GM12878 (cell line): Measurements from ENCODE around the gene ZFYVE19. TPM values are rescaled to one million over a fixed set of nuclear protein-coding genes. Genes with fewer than 3 reads are reported as not detected.

Source experiments
- CEBPZ ChIP-seq: fragments of 150-350 bp; IDR thresholded peaks from 2 replicates; pipeline ENCODE4 v1.6.1; 2016; ENCODE audit warnings: low read depth, low read length
- MAX ChIP-seq: IDR thresholded peaks from 2 replicates; pipeline ENCODE4 v1.6.1; 2012; ENCODE audit warnings: low read depth, low read length, improper control_type of control experiment
- MTA3 ChIP-seq: IDR thresholded peaks from 2 replicates; pipeline ENCODE4 v1.6.1; 2012; ENCODE audit warnings: low read length, inconsistent platforms, borderline replicate concordance
- NRF1 ChIP-seq: conservative IDR thresholded peaks from 2 replicates; pipeline ENCODE4 v1.6.1; 2011; ENCODE audit warnings: mild to moderate bottlenecking, low read depth, low read length, improper control_type of control experiment
- SMAD5 ChIP-seq: IDR thresholded peaks from 2 replicates; pipeline ENCODE4 v1.6.1; 2016; ENCODE audit warnings: antibody characterized with exemption, low read depth
- USF2 ChIP-seq: IDR thresholded peaks from 2 replicates; pipeline ENCODE4 v1.6.1; 2011; ENCODE audit warnings: low read depth, low read length, improper control_type of control experiment, borderline replicate concordance
- ZBTB40 ChIP-seq: fragments of 450-650 bp; IDR thresholded peaks from 2 replicates; pipeline ENCODE4 v1.6.1; 2016; ENCODE audit warnings: mild to moderate bottlenecking, moderate library complexity, borderline replicate concordance
- polyA plus RNA-seq, 11 experiments: library from polyadenylated mRNA; depleted of rRNA in 4 of 11; unstranded in 6 of 11; stranded (reverse) in 5 of 11; fragments of >200 nt; fragmentation: Nextera tagmentation in 4 of 11; fragmentation: Illumina TruSeq in 1 of 11; extraction: Ambion mirVana in 4 of 11; extraction: Trizol in 1 of 11; gene quantifications; 1 replicate in 1 of 11; 2 replicates in 10 of 11; pipeline versions ENCODE4 v1.2.1 to v1.2.3, GENCODE V29; 2011 to 2016; ENCODE audit warnings: inconsistent platforms in 2 of 11, missing spikeins in 2 of 11, low read depth in 1 of 11
- total RNA-seq, 4 experiments: library from RNA; depleted of rRNA in 3 of 4; stranded (reverse); fragments of >200 nt in 3 of 4; fragmentation: Illumina TruSeq in 1 of 4; extraction: Trizol in 1 of 4; gene quantifications; 2 replicates each; pipeline versions ENCODE4 v1.2.1 to v1.2.3, GENCODE V29; 2013 to 2021

The ZFYVE19 gene
- total and polyA plus RNA-seq, 10 of the 15 experiments (the other 5 are each of a cell fraction or from before 2014, with no cell fraction given), result 1.7 to 36.3 (median 17.0) TPM

GRCh38 chr15:40858706-40859105 is 51.8 kb downstream of the ZFYVE19 start (continued):
- TF ChIP-seq MAX (no peak), ZBTB40 (no peak), CEBPZ (no peak), SMAD5 (no peak), USF2 (no peak), NRF1 (no peak), MTA3 (no peak)
